SK-N-SH (cell line): ENCODE measurements around the gene CAMK4.

Source experiments
- EP300 ChIP-seq, 2 experiments: IDR thresholded peaks; 2 replicates each; pipeline versions ENCODE4 v1.4.0 to v1.6.1; 2012; ENCODE audit warnings: borderline replicate concordance in 1 of 2, low read depth in 1 of 2, low read length in 1 of 2
- EZH2phosphoT487 ChIP-seq: fragments of 200-600 bp; sonication (generic); IDR thresholded peaks from 2 replicates; pipeline ENCODE4 v1.6.1; 2017; ENCODE audit warnings: low read depth, mixed run types, mild to moderate bottlenecking, antibody characterized with exemption, moderate library complexity, borderline replicate concordance
- FOXM1 ChIP-seq: IDR thresholded peaks from 2 replicates; pipeline ENCODE4 v1.4.0; 2012; ENCODE audit warnings: low read depth, mild to moderate bottlenecking
- GATA2 ChIP-seq: sonication (generic); formaldehyde crosslinking; IDR thresholded peaks from 2 replicates; pipeline ENCODE4 v1.5.0; 2020; ENCODE audit warnings: mild to moderate bottlenecking, missing genetic modification reagents
- JUND ChIP-seq: IDR thresholded peaks from 2 replicates; pipeline ENCODE4 v1.4.0; 2012
- MAX ChIP-seq: IDR thresholded peaks from 2 replicates; pipeline ENCODE4 v1.4.0; 2012; ENCODE audit warnings: low read depth
- TF ChIP-seq, protein P1 (sequence below): fragments of 200-600 bp; sonication (generic); IDR thresholded peaks from 2 replicates; pipeline ENCODE4 v1.6.1; 2017; ENCODE audit warnings: antibody characterized with exemption, mild to moderate bottlenecking, moderate library complexity

- TF ChIP-seq EP300 (IDR thresholded peaks at IDR 0.05; ENCODE audit: borderline replicate concordance in 1 of 2, low read depth in 1 of 2, low read length in 1 of 2) (no peak), MAX (no peak), EZH2phosphoT487 (no peak), JUND (no peak), GATA2 (CRISPR knock-in tag) (no peak), FOXM1 (no peak)
- TF ChIP-seq, protein P1, sequence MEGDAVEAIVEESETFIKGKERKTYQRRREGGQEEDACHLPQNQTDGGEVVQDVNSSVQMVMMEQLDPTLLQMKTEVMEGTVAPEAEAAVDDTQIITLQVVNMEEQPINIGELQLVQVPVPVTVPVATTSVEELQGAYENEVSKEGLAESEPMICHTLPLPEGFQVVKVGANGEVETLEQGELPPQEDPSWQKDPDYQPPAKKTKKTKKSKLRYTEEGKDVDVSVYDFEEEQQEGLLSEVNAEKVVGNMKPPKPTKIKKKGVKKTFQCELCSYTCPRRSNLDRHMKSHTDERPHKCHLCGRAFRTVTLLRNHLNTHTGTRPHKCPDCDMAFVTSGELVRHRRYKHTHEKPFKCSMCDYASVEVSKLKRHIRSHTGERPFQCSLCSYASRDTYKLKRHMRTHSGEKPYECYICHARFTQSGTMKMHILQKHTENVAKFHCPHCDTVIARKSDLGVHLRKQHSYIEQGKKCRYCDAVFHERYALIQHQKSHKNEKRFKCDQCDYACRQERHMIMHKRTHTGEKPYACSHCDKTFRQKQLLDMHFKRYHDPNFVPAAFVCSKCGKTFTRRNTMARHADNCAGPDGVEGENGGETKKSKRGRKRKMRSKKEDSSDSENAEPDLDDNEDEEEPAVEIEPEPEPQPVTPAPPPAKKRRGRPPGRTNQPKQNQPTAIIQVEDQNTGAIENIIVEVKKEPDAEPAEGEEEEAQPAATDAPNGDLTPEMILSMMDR, result no peak
Observed at GRCh38 chr5:111235635-111236034, 11.5 kb downstream of the CAMK4 start.
